22Rv1 (cell line): ENCODE results near the gene RNF225.

ENCODE experiments used
- ZFX ChIP-seq: fragments of 450-650 bp; IDR thresholded peaks from 2 replicates; pipeline ENCODE4 v1.6.1; 2017; ENCODE audit warnings: antibody characterized with exemption, borderline replicate concordance
- TF ChIP-seq, protein P1 (sequence below): fragments of 450-650 bp; IDR thresholded peaks from 2 replicates; pipeline ENCODE4 v1.5.1; 2017; ENCODE audit warnings: mild to moderate bottlenecking

DNA sequence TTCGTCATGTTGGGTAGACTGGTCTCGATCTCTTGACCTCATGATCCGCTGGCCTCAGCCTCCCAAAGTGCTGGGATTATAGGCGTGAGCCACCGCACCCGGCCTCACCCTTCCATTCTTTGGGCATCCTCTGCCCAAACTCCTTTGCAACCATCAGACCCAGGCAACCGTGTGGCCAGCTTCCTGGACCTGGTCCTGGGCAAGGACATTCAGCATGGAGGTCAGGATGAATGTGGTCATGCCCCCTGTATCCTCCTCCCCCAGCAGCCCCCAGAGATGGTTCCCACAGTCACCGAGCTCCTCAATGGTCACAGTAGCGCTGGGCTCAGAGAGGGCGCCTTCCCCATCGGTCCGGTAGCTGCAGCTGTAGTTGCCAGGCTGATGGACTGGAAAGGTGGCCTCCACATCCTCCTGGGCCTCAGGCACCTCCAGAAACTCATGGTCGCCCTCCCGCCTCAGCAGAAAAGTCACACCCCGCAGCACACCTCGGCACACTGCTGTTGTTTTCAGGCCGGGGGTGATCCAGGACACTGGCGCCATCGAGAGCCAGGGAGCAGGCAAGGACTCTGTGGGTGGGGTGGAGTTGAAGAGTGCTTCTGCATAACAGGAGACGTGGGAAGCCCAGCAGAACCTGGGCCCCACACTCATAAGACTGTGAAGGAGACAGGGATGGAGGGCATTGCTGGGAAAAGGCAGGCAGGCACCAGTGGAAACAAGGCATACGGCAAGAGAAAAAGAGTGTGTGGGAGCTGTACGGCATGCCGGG, 43.3 kb upstream of the RNF225 start:
- TF ChIP-seq, protein P1, sequence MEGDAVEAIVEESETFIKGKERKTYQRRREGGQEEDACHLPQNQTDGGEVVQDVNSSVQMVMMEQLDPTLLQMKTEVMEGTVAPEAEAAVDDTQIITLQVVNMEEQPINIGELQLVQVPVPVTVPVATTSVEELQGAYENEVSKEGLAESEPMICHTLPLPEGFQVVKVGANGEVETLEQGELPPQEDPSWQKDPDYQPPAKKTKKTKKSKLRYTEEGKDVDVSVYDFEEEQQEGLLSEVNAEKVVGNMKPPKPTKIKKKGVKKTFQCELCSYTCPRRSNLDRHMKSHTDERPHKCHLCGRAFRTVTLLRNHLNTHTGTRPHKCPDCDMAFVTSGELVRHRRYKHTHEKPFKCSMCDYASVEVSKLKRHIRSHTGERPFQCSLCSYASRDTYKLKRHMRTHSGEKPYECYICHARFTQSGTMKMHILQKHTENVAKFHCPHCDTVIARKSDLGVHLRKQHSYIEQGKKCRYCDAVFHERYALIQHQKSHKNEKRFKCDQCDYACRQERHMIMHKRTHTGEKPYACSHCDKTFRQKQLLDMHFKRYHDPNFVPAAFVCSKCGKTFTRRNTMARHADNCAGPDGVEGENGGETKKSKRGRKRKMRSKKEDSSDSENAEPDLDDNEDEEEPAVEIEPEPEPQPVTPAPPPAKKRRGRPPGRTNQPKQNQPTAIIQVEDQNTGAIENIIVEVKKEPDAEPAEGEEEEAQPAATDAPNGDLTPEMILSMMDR = no peak
- TF ChIP-seq ZFX = no peak
